ENCODE results near the gene ACAP3. TPM values are rescaled to one million over a fixed set of nuclear protein-coding genes. Genes with fewer than 3 reads are reported as not detected.
"Not testable (repeated sequence)": the region's sequence is repeated elsewhere in the genome, so short reads cannot be mapped to it uniquely, and the experiment has no call there.

Gene ACAP3
- total RNA-seq, 1 donor from 2014 or later: 50.6 TPM

- Histone ChIP-seq H3K4me3 (no peak overlapping the region), H3K9me3 (no peaks in the 10 kb centered on the region), H3K4me1 (peaks cover 25% of the 10 kb centered on the region), H3K36me3 (peaks cover 77% of the 10 kb centered on the region), H3K27me3 (ENCODE audit: low read depth) (no peaks in the 10 kb centered on the region), H3K27ac (peak overlapping the region; percentile 73)
- TF ChIP-seq, protein P1, sequence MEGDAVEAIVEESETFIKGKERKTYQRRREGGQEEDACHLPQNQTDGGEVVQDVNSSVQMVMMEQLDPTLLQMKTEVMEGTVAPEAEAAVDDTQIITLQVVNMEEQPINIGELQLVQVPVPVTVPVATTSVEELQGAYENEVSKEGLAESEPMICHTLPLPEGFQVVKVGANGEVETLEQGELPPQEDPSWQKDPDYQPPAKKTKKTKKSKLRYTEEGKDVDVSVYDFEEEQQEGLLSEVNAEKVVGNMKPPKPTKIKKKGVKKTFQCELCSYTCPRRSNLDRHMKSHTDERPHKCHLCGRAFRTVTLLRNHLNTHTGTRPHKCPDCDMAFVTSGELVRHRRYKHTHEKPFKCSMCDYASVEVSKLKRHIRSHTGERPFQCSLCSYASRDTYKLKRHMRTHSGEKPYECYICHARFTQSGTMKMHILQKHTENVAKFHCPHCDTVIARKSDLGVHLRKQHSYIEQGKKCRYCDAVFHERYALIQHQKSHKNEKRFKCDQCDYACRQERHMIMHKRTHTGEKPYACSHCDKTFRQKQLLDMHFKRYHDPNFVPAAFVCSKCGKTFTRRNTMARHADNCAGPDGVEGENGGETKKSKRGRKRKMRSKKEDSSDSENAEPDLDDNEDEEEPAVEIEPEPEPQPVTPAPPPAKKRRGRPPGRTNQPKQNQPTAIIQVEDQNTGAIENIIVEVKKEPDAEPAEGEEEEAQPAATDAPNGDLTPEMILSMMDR (IDR thresholded peaks at IDR 0.05): no peak
- no peak for ATAC-seq
- intact Hi-C loops (cut with DNase I): no loop called here
- no peak for DNase-seq
Measured at GRCh38 chr1:1317420-1317819, 9.7 kb upstream of the ACAP3 start.

- intact Hi-C loops (cut with DNase I); H3K27ac ChIP-seq: not testable (repeated sequence)
- peaks cover 84% of the 10 kb centered on the region for H3K36me3 ChIP-seq
Measured at GRCh38 chr1:1316199-1316598, 8.5 kb upstream of the ACAP3 start.

DNA sequence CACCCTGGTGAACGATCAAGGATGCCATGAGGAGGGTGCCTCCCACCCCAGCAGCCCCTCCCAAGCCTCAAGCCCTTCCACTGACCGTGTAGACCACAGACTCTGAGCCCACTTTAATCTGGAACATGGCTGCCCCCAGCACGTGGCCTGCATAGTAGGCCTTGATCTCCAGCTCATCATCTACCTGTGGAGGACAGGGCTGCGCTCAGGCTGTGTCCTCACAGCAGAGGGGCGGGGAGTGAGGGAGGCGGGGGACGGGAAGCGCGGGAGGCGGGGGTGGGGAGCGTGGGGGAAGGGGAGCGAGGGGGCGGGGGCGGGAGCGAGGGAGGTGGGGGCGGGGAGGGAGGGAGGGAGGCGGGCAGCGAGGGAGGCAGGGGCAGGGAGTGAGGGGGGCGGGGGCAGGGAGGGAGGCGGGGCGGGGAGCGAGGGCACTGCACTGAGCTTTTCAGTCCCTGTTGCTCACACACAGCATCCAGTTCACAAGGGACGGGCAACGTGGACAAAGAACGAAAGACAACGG is 7.8 kb upstream of the ACAP3 start:
- H3K9me3 ChIP-seq: no peaks in the 10 kb centered on the region
- no peaks in the 10 kb centered on the region for H3K27me3 ChIP-seq (ENCODE audit: low read depth)
- H3K36me3 ChIP-seq: peaks cover 88% of the 10 kb centered on the region
- H3K4me1 ChIP-seq: peaks cover 14% of the 10 kb centered on the region
- TF ChIP-seq, protein P1 (IDR thresholded peaks at IDR 0.05): no peak
- ATAC-seq: no peak
- H3K27ac ChIP-seq: no peak overlapping the region
- intact Hi-C loops (cut with DNase I): no loop called here
- no peak for DNase-seq
- no peak overlapping the region for H3K4me3 ChIP-seq

More at GRCh38 chr1:1316199-1316598, 8.5 kb upstream of the ACAP3 start:
- not testable (repeated sequence) for DNase-seq; H3K9me3 ChIP-seq; H3K4me3 ChIP-seq; H3K27me3 ChIP-seq (ENCODE audit: low read depth); ATAC-seq
- peaks cover 15% of the 10 kb centered on the region for H3K4me1 ChIP-seq

- Histone ChIP-seq H3K4me3 (no peak overlapping the region), H3K36me3 (peaks cover 88% of the 10 kb centered on the region), H3K27me3 (ENCODE audit: low read depth) (no peaks in the 10 kb centered on the region), H3K9me3 (no peaks in the 10 kb centered on the region), H3K27ac (no peak overlapping the region), H3K4me1 (peaks cover 16% of the 10 kb centered on the region)
- TF ChIP-seq, protein P1 (IDR thresholded peaks at IDR 0.05): no peak
- ATAC-seq (no peak), DNase-seq (no peak)
- intact Hi-C loops (cut with DNase I): no loop called here
Measured at GRCh38 chr1:1314678-1315335, 7.1 kb upstream of the ACAP3 start.

GRCh38 chr1:1314237-1314586 is 6.5 kb upstream of the ACAP3 start:
- Histone ChIP-seq H3K36me3 (peaks cover 86% of the 10 kb centered on the region), H3K4me3 (no peak overlapping the region), H3K9me3 (no peaks in the 10 kb centered on the region), H3K4me1 (peaks cover 22% of the 10 kb centered on the region), H3K27me3 (ENCODE audit: low read depth) (no peaks in the 10 kb centered on the region), H3K27ac (no peak overlapping the region)
- intact Hi-C loops (cut with DNase I): no loop called here
- ATAC-seq (no peak), DNase-seq (no peak)
- TF ChIP-seq, protein P1 (IDR thresholded peaks at IDR 0.05): no peak

GRCh38 chr1:1313500-1314236 is 5.9 kb upstream of the ACAP3 start:
- Histone ChIP-seq H3K36me3 (peaks cover 80% of the 10 kb centered on the region), H3K9me3 (no peaks in the 10 kb centered on the region), H3K27me3 (ENCODE audit: low read depth) (no peaks in the 10 kb centered on the region), H3K4me3 (no peak overlapping the region), H3K4me1 (peaks cover 21% of the 10 kb centered on the region), H3K27ac (no peak overlapping the region)
- intact Hi-C loops (cut with DNase I): no loop called here
- DNase-seq (no peak), ATAC-seq (no peak)
- TF ChIP-seq, protein P1 (IDR thresholded peaks at IDR 0.05): no peak

All from lower lobe of right lung (tissue), 2 donors.